ENCODE data around the gene CD36.

- TF ChIP-seq CTCF (tag by site-specific recombination; IDR thresholded peaks at IDR 0.05) (no peak), ZIC2 (tag by site-specific recombination; IDR thresholded peaks at IDR 0.05) (no peak), ZNF274 (IDR thresholded peaks at IDR 0.05; ENCODE audit: low read length) (no peak), ZNF274 (tag by site-specific recombination; IDR thresholded peaks at IDR 0.05; ENCODE audit: borderline replicate concordance) (no peak), ZNF692 (tag by site-specific recombination; IDR thresholded peaks at IDR 0.05) (no peak), ZNF639 (tag by site-specific recombination; IDR thresholded peaks at IDR 0.05) (no peak)
Measured at GRCh38 chr7:80650030-80650429, 11.6 kb downstream of the CD36 start.
